Spleen (tissue), 11 donors: ENCODE measurements around the gene ZNF544. TPM values are rescaled to one million over a fixed set of nuclear protein-coding genes. Genes with fewer than 3 reads are reported as not detected.

Source experiments
- DNase-seq: peaks from one replicate; pipeline ENCODE4 v3.0.0-alpha.2; 2020
- H3K27ac ChIP-seq, 8 donors: fragments of 200-600 bp; sonication (generic) in 7 of 8; 1 replicate in 4 of 8; 2 replicates in 4 of 8; pipeline versions ENCODE4 v1.5.0 to v1.8.0; 2016 to 2021; ENCODE audit warnings: inconsistent platforms in 4 of 8, mild to moderate bottlenecking in 4 of 8, moderate library complexity in 1 of 8
- H3K27me3 ChIP-seq, 7 donors: fragments of 200-600 bp; sonication (generic) in 6 of 7; replicated peaks in 1 of 7; 1 replicate in 4 of 7; 2 replicates in 3 of 7; pipeline versions ENCODE4 v1.5.0 to v1.8.0; 2016 to 2021; ENCODE audit warnings: inconsistent platforms in 3 of 7, mild to moderate bottlenecking in 1 of 7
- H3K36me3 ChIP-seq, 6 donors: fragments of 200-600 bp; sonication (generic) in 5 of 6; 1 replicate in 4 of 6; 2 replicates in 2 of 6; pipeline versions ENCODE4 v1.5.0 to v1.8.0; 2016 to 2021; ENCODE audit warnings: inconsistent platforms in 2 of 6
- H3K4me1 ChIP-seq, 6 donors: fragments of 200-600 bp; sonication (generic) in 5 of 6; 1 replicate in 3 of 6; 2 replicates in 3 of 6; pipeline versions ENCODE4 v1.5.0 to v1.8.0; 2016 to 2021; ENCODE audit warnings: inconsistent platforms in 3 of 6
- H3K4me3 ChIP-seq, 8 donors: fragments of 200-600 bp; sonication (generic) in 7 of 8; 1 replicate in 4 of 8; 2 replicates in 4 of 8; pipeline versions ENCODE4 v1.5.0 to v1.8.0; 2016 to 2021; ENCODE audit warnings: inconsistent platforms in 4 of 8, mild to moderate bottlenecking in 4 of 8, moderate library complexity in 2 of 8
- H3K9me3 ChIP-seq, 8 donors: fragments of 200-600 bp; sonication (generic) in 7 of 8; 1 replicate in 4 of 8; 2 replicates in 4 of 8; pipeline versions ENCODE4 v1.5.0 to v1.8.0; 2016 to 2021; ENCODE audit warnings: inconsistent platforms in 4 of 8
- CTCF ChIP-seq, 11 experiments: fragments of 200-600 bp in 7 of 11; fragments of 450-650 bp in 4 of 11; sonication (generic) in 4 of 11; IDR thresholded peaks in 8 of 11; conservative IDR thresholded peaks in 3 of 11; 1 replicate in 7 of 11; 2 replicates in 4 of 11; pipeline versions ENCODE4 v1.4.0 to v1.8.0; 2016 to 2021; ENCODE audit warnings: antibody characterized with exemption in 11 of 11, inconsistent platforms in 4 of 11, mild to moderate bottlenecking in 1 of 11
- POLR2A ChIP-seq, 3 donors: fragments of 450-650 bp; IDR thresholded peaks; one replicate each; pipeline ENCODE4 v1.5.1; 2017; ENCODE audit warnings: antibody characterized with exemption in 3 of 3, mild to moderate bottlenecking in 1 of 3
- POLR2AphosphoS5 ChIP-seq, 3 donors: sonication (generic); formaldehyde crosslinking; IDR thresholded peaks; one replicate each; pipeline ENCODE4 v1.5.1; 2017; ENCODE audit warnings: antibody characterized with exemption in 3 of 3
- WGBS, 5 donors: extraction: QIAGEN DNeasy Blood & Tissue Kit in 3 of 5; methylation state at CpG; one replicate each; pipeline versions ENCODE4 v1.1.5 to v1.1.7; 2013 to 2018; 5-methylcytosine and 5-hydroxymethylcytosine counted together
- intact Hi-C: fragments of 100-400 bp; cut with DNase I; formaldehyde crosslinking; loops from one replicate; pipeline ENCODE4 v1.15.0; 2023; ENCODE audit warnings: low total_unique reads
- polyA plus RNA-seq, 3 donors: library from polyadenylated mRNA; stranded (reverse); fragments of 200-250 nt; gene quantifications; one replicate each; pipeline ENCODE4 v1.2.1, GENCODE V29; 2013
- total RNA-seq, 7 donors: library from RNA; depleted of rRNA in 3 of 7; stranded (reverse); fragments of >200 nt in 3 of 7; fragmentation: NEBNext Ultra II Directional in 4 of 7; extraction: Animal tissue kit (Norgen Biotek cat#: 25700) in 4 of 7; gene quantifications; one replicate each; pipeline versions ENCODE4 v1.1.0 to v1.2.1, GENCODE V29; 2016 to 2021
- donor health status: healthy with polysubstance abuse.
- donor health status: DM: no; HTN: no; CAD: no; lungs with moderate emphysema.
- donor health status: DM: no; HTN: no; CAD: no.
- donor health status: Bipolar disorder and iron deficiency.
- donor health status: healthy.
- donor health status: DM: no; HTN: no; CAD: no.
- donor health status: DM: yes; HTN: yes; CAD: no.

Gene ZNF544
- total and polyA plus RNA-seq, 10 donors: 12.5 to 58.5 (median 32.3) TPM

GRCh38 chr19:58294743-58295374 lies 66.1 kb downstream of the ZNF544 start:
- peak overlapping the region in 1 of 8 donors; percentile 6 for H3K4me3 ChIP-seq
- intact Hi-C loops: no loop called here
- H3K9me3 ChIP-seq: peaks cover 2 to 93% (median 68%) of the 10 kb centered on the region in 8 donors
- H3K27ac ChIP-seq: no peak overlapping the region
- no peak for DNase-seq
- H3K36me3 ChIP-seq: peaks cover 16 to 100% (median 56%) of the 10 kb centered on the region in 6 donors
- peaks cover 0 to 4% (median 0%) of the 10 kb centered on the region in 6 donors for H3K4me1 ChIP-seq
- no peaks in the 10 kb centered on the region for H3K27me3 ChIP-seq
- no peak for TF ChIP-seq POLR2A (IDR thresholded peaks at IDR 0.05)
- no peak for TF ChIP-seq CTCF (IDR thresholded peaks at IDR 0.05 in 8 of 11, conservative IDR thresholded peaks at IDR 0.05 in 3 of 11)
- peak in 1 of 3 donors; percentile 20 for TF ChIP-seq POLR2AphosphoS5 (IDR thresholded peaks at IDR 0.05)
- WGBS, 5 donors: 95 to 99% (median 98%) methylated on average over 13 to 22 of the region's 22 CpGs

GRCh38 chr19:58296104-58296503 lies 67.4 kb downstream of the ZNF544 start:
- intact Hi-C loops: no loop called here
- H3K27ac ChIP-seq: no peak overlapping the region
- H3K9me3 ChIP-seq: peaks cover 2 to 97% (median 58%) of the 10 kb centered on the region in 8 donors
- DNase-seq: no peak
- H3K4me3 ChIP-seq: no peak overlapping the region
- peaks cover 10 to 100% (median 52%) of the 10 kb centered on the region in 6 donors for H3K36me3 ChIP-seq
- TF ChIP-seq POLR2AphosphoS5 (IDR thresholded peaks at IDR 0.05): no peak
- no peak for TF ChIP-seq CTCF (IDR thresholded peaks at IDR 0.05 in 8 of 11, conservative IDR thresholded peaks at IDR 0.05 in 3 of 11)
- H3K27me3 ChIP-seq: no peaks in the 10 kb centered on the region
- peaks cover 0 to 4% (median 0%) of the 10 kb centered on the region in 6 donors for H3K4me1 ChIP-seq
- 83 to 93% (median 87%) methylated on average over 7 of the region's 7 CpGs for WGBS, 5 donors

DNA sequence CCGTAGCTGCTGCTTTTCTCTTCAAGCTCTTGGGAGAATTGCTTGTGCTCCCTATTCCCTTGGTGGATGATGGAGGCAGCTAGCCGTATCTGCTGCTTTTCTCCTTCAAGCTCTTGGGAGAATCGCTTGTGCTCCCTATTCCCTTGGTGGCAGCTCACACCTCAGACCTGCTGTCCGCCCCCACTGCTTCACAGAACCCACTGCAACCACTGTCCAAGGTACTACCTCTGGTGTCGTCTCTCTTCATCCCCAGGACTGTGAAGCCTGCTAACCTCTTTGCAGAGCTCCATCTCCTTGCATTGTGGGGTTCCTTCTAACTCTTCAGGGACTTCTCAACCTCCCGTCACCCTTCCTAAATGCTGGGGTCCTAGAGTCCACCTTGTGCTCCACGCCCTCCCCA lies 71.9 kb downstream of the ZNF544 start:
- Histone ChIP-seq H3K27me3 (no peaks in the 10 kb centered on the region), H3K36me3 (peaks cover 0 to 64% (median 19%) of the 10 kb centered on the region in 6 donors), H3K4me1 (peaks cover 0 to 10% (median 7%) of the 10 kb centered on the region in 6 donors), H3K9me3 (peaks cover 0 to 65% (median 20%) of the 10 kb centered on the region in 8 donors), H3K4me3 (no peak overlapping the region), H3K27ac (no peak overlapping the region)
- 93 to 99% (median 98%) methylated on average over 7 of the region's 7 CpGs for WGBS, 5 donors
- TF ChIP-seq CTCF (IDR thresholded peaks at IDR 0.05 in 8 of 11, conservative IDR thresholded peaks at IDR 0.05 in 3 of 11): no peak
- intact Hi-C loops: no loop called here
- DNase-seq: no peak

DNA sequence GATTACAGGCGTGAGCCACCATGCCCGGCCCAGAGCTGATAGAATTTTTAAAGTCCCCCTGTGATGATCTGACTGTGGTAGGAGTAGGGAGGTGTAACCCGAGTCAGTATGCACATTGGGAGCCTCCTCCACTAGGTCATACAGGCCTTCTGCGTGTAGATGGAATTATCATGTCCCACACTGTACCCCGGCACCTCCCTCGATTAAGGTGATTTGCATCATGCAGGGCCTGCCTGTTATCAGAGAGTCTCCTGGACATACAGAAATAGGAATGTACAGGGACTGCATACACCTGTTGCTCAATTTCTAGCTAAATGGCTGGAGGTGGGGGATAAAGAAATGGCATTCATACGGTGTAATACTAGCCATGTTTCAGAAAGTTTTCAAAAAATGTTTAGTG lies 75.5 kb downstream of the ZNF544 start:
- peaks cover 0 to 61% (median 28%) of the 10 kb centered on the region in 6 donors for H3K36me3 ChIP-seq
- peak overlapping the region in 6 of 8 donors; percentile 88 to 96 (median 94) for H3K27ac ChIP-seq
- DNase-seq: peak; percentile 23
- peaks cover 0 to 29% (median 0%) of the 10 kb centered on the region in 8 donors for H3K9me3 ChIP-seq
- 88 to 95% (median 92%) methylated on average over 6 to 7 of the region's 7 CpGs for WGBS, 5 donors
- no peaks in the 10 kb centered on the region for H3K27me3 ChIP-seq
- peaks cover 11 to 47% (median 26%) of the 10 kb centered on the region in 6 donors for H3K4me1 ChIP-seq
- intact Hi-C loops: no loop called here
- TF ChIP-seq POLR2A (IDR thresholded peaks at IDR 0.05) (no peak), CTCF (IDR thresholded peaks at IDR 0.05 in 8 of 11, conservative IDR thresholded peaks at IDR 0.05 in 3 of 11) (no peak), POLR2AphosphoS5 (IDR thresholded peaks at IDR 0.05) (no peak)
- peak overlapping the region in 5 of 8 donors; percentile 70 to 92 (median 75) for H3K4me3 ChIP-seq
